Panc1 (cell line): Measurements from ENCODE around the gene MTURN.

ENCODE experiments used
- POLR2AphosphoS5 ChIP-seq: IDR thresholded peaks from 2 replicates; pipeline ENCODE4 v1.6.1; 2012; ENCODE audit warnings: mild to moderate bottlenecking, low read depth, low read length, moderate library complexity
- TF ChIP-seq, protein P1 (sequence below): fragments of 450-650 bp; IDR thresholded peaks from 2 replicates; pipeline ENCODE4 v1.5.1; 2017; ENCODE audit warnings: mild to moderate bottlenecking

DNA sequence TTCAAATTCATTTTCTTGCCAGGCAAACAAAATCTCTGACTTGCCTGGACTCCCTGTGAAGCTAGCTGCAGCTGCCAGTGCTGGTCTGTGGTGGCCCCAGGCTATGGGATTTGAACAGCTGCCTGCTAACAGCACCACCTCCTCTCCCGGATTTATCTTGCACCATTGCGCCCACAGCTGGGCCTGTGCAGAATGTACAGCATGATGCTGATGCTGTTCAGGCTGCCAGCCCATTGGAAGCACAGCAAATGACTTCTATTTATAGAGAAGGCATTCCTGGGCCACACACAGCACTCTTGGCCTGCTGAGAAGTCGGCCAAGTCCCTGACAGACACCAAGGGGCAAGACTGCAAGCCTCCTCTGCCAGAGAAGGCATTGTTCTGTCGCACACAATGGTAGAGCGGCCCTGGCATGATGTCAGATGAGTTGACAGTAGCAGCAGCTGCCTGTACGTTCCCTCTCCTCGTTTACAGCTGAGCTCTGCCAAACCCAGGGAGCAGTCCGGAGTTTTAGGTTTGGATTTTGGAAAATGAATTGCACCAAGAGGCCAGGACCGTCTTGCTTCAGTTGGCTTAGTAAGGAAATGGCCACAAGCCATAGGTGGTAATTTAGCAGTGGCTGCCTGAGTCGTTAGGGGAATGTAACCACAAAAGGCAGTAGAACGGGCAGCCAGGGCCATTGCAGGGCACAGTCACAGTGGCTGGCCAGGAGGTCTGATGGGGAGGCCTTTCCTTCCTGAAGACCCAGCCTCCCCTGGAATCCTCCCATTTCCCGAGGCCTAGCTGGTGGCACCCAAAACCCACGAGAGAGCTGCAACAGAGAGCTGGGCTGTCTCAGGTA lies 38.5 kb downstream of the MTURN start:
- TF ChIP-seq POLR2AphosphoS5, result no peak
- TF ChIP-seq, protein P1, sequence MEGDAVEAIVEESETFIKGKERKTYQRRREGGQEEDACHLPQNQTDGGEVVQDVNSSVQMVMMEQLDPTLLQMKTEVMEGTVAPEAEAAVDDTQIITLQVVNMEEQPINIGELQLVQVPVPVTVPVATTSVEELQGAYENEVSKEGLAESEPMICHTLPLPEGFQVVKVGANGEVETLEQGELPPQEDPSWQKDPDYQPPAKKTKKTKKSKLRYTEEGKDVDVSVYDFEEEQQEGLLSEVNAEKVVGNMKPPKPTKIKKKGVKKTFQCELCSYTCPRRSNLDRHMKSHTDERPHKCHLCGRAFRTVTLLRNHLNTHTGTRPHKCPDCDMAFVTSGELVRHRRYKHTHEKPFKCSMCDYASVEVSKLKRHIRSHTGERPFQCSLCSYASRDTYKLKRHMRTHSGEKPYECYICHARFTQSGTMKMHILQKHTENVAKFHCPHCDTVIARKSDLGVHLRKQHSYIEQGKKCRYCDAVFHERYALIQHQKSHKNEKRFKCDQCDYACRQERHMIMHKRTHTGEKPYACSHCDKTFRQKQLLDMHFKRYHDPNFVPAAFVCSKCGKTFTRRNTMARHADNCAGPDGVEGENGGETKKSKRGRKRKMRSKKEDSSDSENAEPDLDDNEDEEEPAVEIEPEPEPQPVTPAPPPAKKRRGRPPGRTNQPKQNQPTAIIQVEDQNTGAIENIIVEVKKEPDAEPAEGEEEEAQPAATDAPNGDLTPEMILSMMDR, result 0 out of 2 replicates have a peak, but pooled peaks have one; percentile 11
